22Rv1 (cell line): ENCODE measurements around the gene PALLD.

Experiments used
- H3K27ac ChIP-seq: fragments of 450-650 bp; 2 replicates; pipeline ENCODE4 v1.5.1; 2017
- CTCF ChIP-seq: fragments of 450-650 bp; IDR thresholded peaks from 2 replicates; pipeline ENCODE4 v1.5.1; 2017; ENCODE audit warnings: mild to moderate bottlenecking
- ZFX ChIP-seq: fragments of 450-650 bp; IDR thresholded peaks from 2 replicates; pipeline ENCODE4 v1.6.1; 2017; ENCODE audit warnings: antibody characterized with exemption, borderline replicate concordance

The PALLD gene

GRCh38 chr4:168516841-168517240, 20.0 kb downstream of the PALLD start:
- H3K27ac ChIP-seq = no peak overlapping the region
- TF ChIP-seq CTCF = no peak
- TF ChIP-seq ZFX = no peak

GRCh38 chr4:168519576-168519975, 22.7 kb downstream of the PALLD start:
- no peak overlapping the region for H3K27ac ChIP-seq
- no peak for TF ChIP-seq ZFX
- TF ChIP-seq CTCF = no peak

GRCh38 chr4:168521721-168522120, 24.9 kb downstream of the PALLD start:
- H3K27ac ChIP-seq = no peak overlapping the region
- TF ChIP-seq CTCF (no peak), ZFX (no peak)

GRCh38 chr4:168522356-168522755, 25.5 kb downstream of the PALLD start:
- H3K27ac ChIP-seq = no peak overlapping the region
- TF ChIP-seq ZFX (no peak), CTCF (no peak)

GRCh38 chr4:168522829-168523489, 26.1 kb downstream of the PALLD start:
- TF ChIP-seq CTCF = no peak
- no peak for TF ChIP-seq ZFX
- H3K27ac ChIP-seq = no peak overlapping the region

- H3K27ac ChIP-seq = no peak overlapping the region
- TF ChIP-seq CTCF = no peak
These were observed 27.2 kb downstream of the PALLD start for GRCh38 chr4:168524006-168524405.

- TF ChIP-seq CTCF = no peak
- no peak for TF ChIP-seq ZFX
- no peak overlapping the region for H3K27ac ChIP-seq
These were observed 28.0 kb downstream of the PALLD start for GRCh38 chr4:168524897-168525296.
